Measurements from ENCODE around the gene OTOF.

The OTOF gene

GRCh38 chr2:26449278-26450030, 28.5 kb downstream of the OTOF start:
- no peak for DNase-seq

DNA sequence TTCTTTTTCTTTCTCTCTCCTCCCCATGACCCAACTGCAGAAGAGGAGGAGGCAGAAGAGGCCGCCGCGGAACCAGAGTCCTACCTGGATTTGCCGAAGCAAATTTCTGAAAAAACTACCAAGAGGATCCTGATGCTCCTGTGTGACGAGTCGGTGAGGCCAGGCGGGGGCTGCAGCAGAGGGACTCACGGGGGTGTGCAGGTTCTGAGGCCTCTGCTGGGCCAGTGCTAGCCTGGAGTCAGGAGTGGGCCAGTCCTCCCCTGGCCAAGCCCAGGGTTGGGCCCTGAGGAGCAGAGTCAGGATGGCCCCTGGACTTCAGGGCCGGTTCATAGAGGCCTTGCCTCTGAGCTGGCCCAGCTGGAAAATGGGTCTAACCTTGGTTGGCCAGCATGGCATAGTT, 29.3 kb downstream of the OTOF start:
- no peak for DNase-seq

- DNase-seq: no peak
Measured at GRCh38 chr2:26444236-26444635, 33.7 kb downstream of the OTOF start.

DNA sequence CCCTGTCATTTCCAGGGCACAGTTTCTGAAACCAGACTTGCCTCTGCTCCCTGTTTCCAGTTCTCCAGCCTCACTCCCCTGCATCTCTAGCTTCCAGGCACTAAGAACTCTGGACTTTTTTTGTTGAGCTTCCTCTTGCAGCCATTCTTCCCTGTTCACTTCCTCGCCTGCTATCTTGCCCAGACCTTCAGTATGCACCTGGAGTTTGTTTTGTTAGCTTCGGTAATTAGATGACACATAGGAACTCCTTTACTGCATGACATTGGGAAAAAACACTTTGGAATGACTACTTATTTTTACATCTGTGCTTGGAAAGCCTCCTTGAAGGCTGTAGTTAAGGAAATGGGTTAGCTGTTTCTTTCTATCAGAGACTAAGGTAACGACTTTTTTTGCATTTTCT, 35.2 kb downstream of the OTOF start:
- peak; percentile 4 for DNase-seq

- no peak for DNase-seq
Measured at GRCh38 chr2:26442301-26442700, 35.6 kb downstream of the OTOF start.

DNA sequence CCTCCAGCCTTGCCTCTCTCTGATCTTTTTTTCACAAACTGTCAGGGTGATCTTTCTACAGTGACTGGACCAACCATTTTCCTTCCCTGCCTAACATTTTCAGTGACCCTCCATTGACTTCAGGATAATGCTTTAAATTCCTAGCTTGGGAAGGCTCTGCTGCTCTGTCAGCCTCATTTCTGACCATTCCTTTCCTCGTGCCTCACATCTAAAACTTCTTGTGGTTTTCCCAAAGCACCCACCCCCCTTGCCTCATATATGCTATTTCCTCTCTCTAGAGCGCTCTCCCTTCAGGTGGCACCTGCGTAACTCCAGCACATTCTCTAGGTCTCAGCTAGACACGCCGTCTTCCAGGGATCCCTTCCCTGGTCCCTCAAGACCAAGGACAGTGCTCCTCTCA, 39.0 kb downstream of the OTOF start:
- no peak for DNase-seq

DNA sequence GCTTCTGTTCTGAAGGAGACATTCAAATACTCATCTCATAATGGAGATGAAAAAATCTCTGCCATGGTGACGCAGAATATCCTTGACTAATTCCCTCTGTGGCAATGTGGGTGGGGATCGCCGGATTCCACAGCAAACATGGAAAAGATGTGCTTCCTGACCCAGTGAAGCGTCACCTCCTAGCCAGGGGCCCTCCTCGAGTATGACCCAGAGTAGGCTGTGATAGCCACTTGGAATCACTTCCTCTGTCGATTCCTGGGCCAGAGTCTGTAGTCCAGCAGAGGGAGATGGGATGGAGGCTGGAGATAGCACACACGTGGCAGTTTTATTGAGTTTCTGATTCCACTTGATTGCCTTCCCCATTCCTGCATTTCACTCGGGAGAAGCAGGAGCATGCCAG, 39.4 kb downstream of the OTOF start:
- DNase-seq: no peak

GRCh38 chr2:26435106-26435505, 42.8 kb downstream of the OTOF start:
- no peak for DNase-seq

GRCh38 chr2:26432859-26433258, 45.1 kb downstream of the OTOF start:
- DNase-seq: no peak

GRCh38 chr2:26432363-26432762, 45.6 kb downstream of the OTOF start:
- DNase-seq: no peak

GRCh38 chr2:26430826-26431225, 47.1 kb downstream of the OTOF start:
- DNase-seq: no peak

GRCh38 chr2:26429779-26430578, 47.9 kb downstream of the OTOF start:
- DNase-seq: peak; percentile 78

DNA sequence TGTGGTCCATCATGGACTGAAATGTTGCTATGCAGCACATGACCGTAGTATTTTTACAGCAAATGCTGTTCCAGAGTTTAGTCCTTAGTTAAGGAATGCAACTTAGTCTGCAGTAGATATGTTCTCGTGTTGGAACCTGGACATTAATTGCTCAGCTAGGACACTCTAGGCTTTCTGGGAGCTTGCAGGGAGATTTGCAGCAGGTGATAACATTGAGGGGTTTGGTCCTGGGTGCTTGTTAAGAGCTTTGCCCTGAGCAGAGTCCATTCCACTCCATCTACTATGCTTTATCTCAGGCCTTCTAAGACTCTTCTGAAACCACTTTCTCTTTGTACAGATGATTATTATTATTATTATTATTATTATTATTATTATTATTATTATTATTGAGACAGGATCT, 49.1 kb downstream of the OTOF start:
- DNase-seq: no peak

DNA sequence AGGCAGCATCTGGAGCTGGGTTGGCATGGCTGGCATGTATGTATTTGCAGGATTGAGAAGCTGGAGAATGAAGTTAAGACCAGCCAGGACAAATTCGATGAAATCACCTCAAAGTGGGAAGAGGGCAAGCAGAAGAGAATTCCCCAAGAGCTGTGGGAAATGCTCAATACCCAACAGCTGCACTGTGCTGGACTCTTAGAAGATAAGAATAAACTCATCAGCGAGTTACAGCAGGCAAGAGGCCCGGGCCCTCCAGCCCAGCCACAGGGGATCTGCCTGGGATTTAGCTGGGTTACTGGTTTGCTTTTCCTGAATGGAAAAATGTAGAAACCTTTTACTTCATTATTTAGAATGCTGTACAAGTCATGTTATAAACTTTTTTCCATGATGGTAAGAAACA, 53.7 kb downstream of the OTOF start:
- DNase-seq: no peak

DNA sequence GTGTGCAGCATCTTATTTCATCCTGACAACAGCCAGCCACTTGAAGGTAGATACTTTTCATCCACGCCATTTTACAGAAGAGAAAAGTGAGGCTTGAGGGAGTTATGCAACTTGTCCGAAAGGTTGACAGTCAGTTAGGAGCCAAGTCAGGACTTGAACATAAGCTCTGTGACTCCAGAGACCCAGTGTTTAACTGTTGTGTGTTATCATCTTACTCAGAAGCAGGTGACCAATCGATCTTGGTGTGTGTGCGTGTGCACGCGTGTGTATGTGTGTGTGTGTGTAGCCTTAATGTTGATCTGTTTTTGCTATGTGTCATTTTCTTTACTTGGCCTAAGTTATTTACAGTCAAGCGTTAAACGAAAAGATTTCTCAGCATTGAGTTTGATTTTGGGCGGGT, 54.2 kb downstream of the OTOF start:
- no peak for DNase-seq

DNA sequence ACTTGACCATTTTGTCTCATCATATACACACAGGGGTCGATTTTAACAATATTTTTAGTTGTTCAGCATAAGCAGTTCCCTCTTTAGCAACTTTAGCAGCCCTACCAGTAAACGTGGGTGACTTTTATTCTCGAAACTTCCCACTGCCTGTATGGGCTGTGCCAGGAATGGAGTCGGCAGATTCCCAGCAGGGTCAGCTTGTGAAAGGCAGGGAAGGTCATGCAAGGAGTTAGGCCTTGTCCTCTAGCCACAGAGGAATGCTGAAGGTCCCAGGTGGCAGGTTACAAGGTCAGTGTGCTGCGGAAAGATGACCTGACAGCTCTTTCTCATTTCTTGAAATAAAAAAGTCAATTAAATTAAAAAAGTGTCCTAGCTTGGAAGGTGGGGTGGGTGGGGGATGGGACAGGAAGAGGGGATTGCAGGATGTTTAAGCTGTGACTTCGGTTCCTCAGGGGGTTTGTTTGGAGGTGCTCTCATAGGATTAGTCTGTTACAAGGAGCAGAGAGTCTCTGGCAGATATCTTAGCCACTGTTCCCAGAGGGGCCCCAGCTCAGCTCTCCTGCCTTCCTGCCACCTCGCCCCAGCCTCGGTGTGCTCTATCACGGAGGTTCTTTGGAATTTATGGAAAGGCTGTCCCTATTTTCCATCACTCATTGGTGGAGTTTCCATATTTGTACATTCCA, 54.8 kb downstream of the OTOF start:
- DNase-seq: no peak

- DNase-seq: no peak
Measured at GRCh38 chr2:26421961-26422360, 56.0 kb downstream of the OTOF start.

DNA sequence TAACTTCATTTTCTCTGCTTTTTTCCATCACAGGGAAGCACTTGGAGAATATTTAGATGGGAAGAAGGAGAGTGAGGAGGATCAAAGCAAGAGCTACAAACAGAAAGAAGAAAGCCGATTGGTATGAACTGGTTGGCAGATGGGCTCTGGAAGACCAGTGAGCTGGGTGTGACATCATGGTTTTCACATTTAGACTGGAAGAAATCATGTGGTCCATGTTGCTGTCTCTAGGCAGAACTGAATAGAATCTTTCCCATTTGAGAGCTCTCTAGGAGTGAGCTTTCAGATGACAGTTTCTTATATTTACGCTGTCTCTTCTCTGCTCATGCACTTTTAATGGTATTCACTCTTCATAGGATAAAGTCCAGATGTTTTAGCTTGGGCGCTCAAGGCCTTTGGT, 63.6 kb downstream of the OTOF start:
- DNase-seq: peak; percentile 9

- DNase-seq: no peak
Measured at GRCh38 chr2:26412091-26412673, 65.7 kb downstream of the OTOF start.

GRCh38 chr2:26411419-26411818, 66.5 kb downstream of the OTOF start:
- no peak for DNase-seq

- DNase-seq: no peak
Measured at GRCh38 chr2:26410764-26411243, 67.1 kb downstream of the OTOF start.

GRCh38 chr2:26409785-26410184, 68.1 kb downstream of the OTOF start:
- no peak for DNase-seq

GRCh38 chr2:26407526-26407925, 70.4 kb downstream of the OTOF start:
- no peak for DNase-seq
